GM12872 (cell line): ENCODE results near the gene RXRA.

ENCODE experiments used
- TF ChIP-seq, protein P1 (sequence below): IDR thresholded peaks from 3 replicates; pipeline ENCODE4 v1.5.1; 2011; ENCODE audit warnings: low read depth, mild to moderate bottlenecking, low read length, moderate library complexity; ENCODE audit not compliant: insufficient read depth

Gene RXRA

DNA sequence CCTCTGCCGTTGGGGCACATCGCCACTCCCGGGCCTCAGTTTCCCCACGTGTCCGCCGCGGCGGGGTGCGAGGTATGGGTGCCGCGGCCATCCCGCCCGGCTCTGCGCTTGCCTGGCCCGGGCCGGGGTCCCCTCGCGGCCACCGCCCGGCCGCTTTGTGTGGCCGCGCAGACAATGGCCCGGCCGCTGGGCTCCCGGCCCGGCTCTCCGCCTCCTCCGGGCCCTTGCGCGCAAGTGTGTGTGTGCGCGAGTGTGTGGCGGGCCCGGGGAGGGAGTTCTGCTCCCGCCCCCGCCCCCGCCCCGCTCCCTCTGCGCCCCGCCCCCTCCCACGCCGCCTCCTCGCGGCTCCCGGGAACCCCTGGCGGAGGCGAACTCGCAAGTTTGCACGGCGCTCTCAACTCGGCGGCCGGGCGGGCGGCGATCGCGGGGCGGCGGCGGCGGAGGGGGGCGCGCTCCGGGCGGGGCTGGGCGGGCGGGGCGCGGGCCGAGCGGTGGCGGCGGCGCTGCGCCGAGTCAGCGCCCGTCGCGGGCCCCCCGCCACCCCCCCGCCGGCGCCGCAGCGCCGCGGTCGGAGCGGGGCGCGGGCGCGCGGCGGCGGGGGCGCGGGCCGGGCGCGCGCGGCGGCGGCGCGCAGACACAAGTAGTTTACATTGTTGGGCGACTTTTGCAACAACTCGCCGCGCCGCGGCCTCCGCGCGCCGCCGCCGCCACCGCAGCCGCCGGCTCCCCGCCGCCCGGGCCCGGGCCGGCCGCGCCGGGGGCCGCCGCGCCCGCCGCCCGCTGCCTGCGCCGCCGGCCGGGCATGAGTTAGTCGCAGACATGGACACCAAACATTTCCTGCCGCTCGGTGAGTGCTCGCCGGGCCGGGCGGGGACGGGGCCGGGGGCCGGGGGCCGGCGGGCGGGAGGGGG, at the start of gene RXRA:
TSS of gene RXRA (plus strand) at position 643 of the 911 bp plus-strand sequence. CDS start at position 820, 177 bp downstream.
- TF ChIP-seq, protein P1, sequence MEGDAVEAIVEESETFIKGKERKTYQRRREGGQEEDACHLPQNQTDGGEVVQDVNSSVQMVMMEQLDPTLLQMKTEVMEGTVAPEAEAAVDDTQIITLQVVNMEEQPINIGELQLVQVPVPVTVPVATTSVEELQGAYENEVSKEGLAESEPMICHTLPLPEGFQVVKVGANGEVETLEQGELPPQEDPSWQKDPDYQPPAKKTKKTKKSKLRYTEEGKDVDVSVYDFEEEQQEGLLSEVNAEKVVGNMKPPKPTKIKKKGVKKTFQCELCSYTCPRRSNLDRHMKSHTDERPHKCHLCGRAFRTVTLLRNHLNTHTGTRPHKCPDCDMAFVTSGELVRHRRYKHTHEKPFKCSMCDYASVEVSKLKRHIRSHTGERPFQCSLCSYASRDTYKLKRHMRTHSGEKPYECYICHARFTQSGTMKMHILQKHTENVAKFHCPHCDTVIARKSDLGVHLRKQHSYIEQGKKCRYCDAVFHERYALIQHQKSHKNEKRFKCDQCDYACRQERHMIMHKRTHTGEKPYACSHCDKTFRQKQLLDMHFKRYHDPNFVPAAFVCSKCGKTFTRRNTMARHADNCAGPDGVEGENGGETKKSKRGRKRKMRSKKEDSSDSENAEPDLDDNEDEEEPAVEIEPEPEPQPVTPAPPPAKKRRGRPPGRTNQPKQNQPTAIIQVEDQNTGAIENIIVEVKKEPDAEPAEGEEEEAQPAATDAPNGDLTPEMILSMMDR = no peak

DNA sequence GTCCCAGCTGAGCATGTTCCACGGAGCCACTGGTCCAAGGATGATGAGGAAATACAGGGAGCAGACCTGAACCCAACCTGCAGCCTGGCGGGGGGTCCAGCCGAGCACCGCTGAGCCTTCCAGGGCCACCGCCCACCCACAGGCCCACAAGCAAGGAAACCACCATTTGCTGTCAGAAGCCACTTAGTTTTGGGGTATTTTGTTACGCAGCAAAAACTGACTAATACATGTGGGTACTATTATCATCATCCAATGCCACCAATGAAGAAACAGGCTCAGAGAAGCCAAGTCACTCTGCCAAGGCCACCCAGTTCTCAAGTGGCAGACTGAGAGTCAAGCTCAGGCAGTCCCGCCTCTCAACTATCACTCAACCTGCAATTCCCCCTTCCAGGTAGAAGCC, 48.0 kb upstream of the RXRA start:
- TF ChIP-seq, protein P1 = no peak

DNA sequence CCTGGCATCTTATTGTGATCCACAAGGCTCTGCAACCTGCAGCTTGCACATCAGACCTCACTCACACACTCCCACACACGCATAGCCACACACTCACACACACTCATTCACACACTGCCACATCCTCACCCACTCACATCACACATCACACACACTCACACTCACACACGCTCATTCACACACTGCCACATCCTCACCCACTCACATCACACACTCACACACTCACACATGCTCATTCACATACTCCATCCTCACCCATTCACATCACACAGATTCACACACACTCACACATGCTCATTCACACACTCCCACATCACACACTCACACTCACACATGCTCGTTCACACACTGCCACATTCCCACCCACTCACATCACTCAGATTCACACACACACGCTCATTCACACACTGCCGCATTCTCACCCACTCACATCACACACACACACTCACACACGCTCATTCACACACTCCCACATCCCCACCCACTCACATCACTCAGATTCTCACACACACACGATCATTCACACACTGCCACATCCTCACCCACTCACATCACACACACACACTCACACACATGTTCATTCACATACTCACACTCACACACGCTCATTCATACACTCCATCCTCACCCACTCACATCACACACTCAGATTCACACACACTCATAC, 47.1 kb upstream of the RXRA start:
- TF ChIP-seq, protein P1 = no peak

DNA sequence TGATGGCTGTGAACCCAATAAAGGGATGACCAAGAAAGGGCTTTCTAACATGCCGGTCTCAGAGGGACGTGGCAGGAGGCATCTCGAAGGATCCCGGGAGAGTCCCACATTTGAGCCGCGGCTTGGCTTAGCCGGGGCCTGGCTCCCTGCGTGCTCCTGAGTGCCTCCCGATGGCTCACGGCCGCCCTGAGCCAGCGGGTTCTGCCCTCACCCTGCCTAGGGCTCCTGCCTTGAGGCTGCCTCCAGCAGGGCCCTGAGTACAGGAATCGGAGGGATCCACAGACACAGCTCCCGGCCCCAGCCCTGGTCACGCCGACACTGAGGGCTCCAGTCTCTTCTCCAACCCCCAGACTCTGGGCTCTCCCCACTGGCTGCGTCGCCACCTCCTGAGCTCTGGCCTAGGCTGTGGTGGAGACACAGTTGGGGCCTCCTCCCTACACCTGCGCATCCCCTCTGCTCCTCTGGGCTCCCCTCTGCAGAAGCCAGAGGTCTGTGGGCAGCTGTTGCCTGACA, 44.1 kb upstream of the RXRA start:
- TF ChIP-seq, protein P1 = no peak

DNA sequence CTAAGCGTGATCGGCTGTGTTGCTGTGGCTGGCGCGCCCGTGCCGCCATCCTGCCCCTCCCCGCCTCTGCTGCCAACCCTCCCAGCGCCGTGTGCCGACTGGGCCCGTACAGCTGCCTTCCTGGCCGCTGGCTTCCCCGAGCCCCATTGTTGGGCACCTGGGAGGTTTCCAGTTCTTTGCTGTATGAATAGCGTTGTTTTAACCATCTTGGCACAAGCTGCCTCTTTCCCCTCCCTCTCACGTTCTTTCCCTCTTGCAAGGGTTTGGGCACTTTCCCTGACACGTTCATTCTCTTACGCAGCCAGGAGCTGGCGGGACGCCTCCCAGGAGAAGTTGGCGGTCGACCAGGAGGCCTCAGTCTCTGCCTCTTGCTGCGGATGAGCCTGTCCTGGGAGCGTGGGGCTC, 43.1 kb upstream of the RXRA start:
- TF ChIP-seq, protein P1 = no peak

DNA sequence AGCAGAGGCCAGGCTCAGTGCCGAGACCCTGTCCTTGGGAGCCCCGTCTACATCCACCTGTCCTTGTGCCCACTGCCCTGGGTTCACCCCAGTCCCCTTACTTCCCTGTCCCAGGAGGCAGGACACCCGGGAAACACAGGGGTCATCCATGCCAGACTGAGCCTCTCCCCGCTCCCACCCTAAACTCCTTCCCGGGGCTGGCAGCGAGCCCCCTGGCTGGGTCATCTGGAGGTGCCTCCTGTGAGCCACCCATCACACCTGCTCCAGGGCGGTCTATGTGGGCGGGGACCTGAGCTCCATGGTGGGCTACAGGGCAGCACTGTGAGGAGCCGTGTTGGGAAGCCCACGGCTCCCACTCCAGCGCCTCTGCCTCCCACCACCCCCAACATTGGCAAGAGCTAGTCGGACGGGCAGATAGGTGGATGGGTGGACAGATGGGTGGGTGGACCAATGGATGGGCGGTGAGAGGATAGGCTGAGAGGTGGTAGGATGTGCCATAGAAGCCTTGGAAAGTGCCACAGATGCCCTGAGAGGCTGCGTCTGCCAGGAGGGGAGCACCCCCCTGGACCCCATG, 42.5 kb upstream of the RXRA start:
- TF ChIP-seq, protein P1 = no peak

DNA sequence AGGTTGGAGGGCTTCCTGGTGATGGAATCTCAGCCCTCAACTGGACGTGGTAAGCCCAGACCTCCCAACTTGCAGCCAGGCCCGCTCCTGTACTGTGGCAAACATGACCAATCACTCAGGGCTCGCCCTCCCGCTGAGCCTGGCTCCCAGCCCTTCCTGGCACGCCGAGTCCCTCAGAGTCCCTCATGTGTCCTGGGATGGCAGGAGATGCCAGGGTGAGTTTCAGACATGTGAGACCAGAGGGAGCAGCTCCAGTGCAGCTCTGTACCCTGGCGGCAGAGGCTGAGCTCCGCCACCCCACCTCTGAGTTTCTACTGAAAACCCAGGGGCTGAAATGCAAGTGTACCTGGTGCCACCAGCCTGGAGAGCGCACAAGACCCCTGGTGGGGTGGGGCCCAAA, 42.0 kb upstream of the RXRA start:
- TF ChIP-seq, protein P1 = no peak
